HCT116 (cell line): Measurements from ENCODE around the gene GRK6. TPM values are rescaled to one million over a fixed set of nuclear protein-coding genes. Genes with fewer than 3 reads are reported as not detected.

Source experiments
- ATAC-seq: fragments of 200-7000 bp; cut with Tn5 transposase; 2 replicates; pipeline ENCODE4 v1.9.1; 2020; ENCODE audit warnings: mild to moderate bottlenecking, moderate library complexity
- BruUV-seq: library from RNA; stranded (reverse); fragments of 400-500 nt; replicated peaks from 2 replicates; lab custom pipeline; 2021; lab: Mats Ljungman, UMichigan
- CTCF ChIA-PET: fragments of 300-600 bp; sonication (Branson Sonifier 250); formaldehyde crosslinking; loops from one replicate; lab custom pipeline; 2021; ENCODE audit warnings: antibody characterized with exemption; lab: Charles Lee
- POLR2A ChIA-PET: fragments of 300-600, 350-600 bp; sonication (Branson Sonifier 250); formaldehyde crosslinking; loops from one replicate; lab custom pipeline; 2021; ENCODE audit warnings: antibody characterized with exemption; lab: Charles Lee
- RAD21 ChIA-PET, 2 experiments: fragments of 300-600 bp; sonication (Branson Sonifier 250); formaldehyde crosslinking; loops; one replicate each; lab custom pipeline; 2023; ENCODE audit warnings: low total read pairs in 2 of 2; ENCODE audit not compliant: uncharacterized antibody in 2 of 2, unreplicated experiment in 2 of 2, low non-redundant PET in 1 of 2; lab: Charles Lee
- DNase-seq: peaks from one replicate; pipeline ENCODE4 v3.0.0-alpha.2; 2010; ENCODE audit warnings: low read depth, low spot score
- H2AFZ ChIP-seq: fragments of 200-600 bp; shearing (Covaris generic), sonication (generic); 2 replicates; pipeline ENCODE4 v1.6.1; 2017; ENCODE audit warnings: low read depth, mixed run types, mixed read lengths, antibody characterized with exemption, low read length; ENCODE audit not compliant: poor library complexity, severe bottlenecking
- H3K27ac ChIP-seq: 2 replicates; pipeline ENCODE4 v1.5.1; 2012; ENCODE audit warnings: low read depth, low read length
- H3K27me3 ChIP-seq: fragments of 200-600 bp; sonication (generic); 2 replicates; pipeline ENCODE4 v1.6.1; 2016; ENCODE audit warnings: mixed run types, low read length, mixed read lengths; ENCODE audit not compliant: insufficient read depth
- H3K36me3 ChIP-seq, 2 experiments: fragments of 200-500 bp in 1 of 2; fragments of 200-600 bp in 1 of 2; sonication (Bioruptor generic) in 1 of 2; sonication (generic) in 1 of 2; 2 replicates each; pipeline versions ENCODE4 v1.5.1 to v1.6.1; 2014 to 2016; ENCODE audit warnings: low read length in 2 of 2, inconsistent platforms in 1 of 2, mixed read lengths in 1 of 2, mixed run types in 1 of 2; ENCODE audit not compliant: insufficient read depth in 2 of 2, control insufficient read depth in 1 of 2
- H3K4me1 ChIP-seq, 2 experiments: fragments of 200-600 bp in 1 of 2; sonication (generic) in 1 of 2; 2 replicates each; pipeline versions ENCODE4 v1.5.1 to v1.6.1; 2012 to 2017; ENCODE audit warnings: low read length in 2 of 2, inconsistent platforms in 1 of 2, mild to moderate bottlenecking in 1 of 2, mixed read lengths in 1 of 2, mixed run types in 1 of 2, moderate library complexity in 1 of 2; ENCODE audit not compliant: insufficient read depth in 2 of 2, control insufficient read depth in 1 of 2
- H3K4me2 ChIP-seq: fragments of 200-600 bp; sonication (generic); 2 replicates; pipeline ENCODE4 v1.6.1; 2017; ENCODE audit warnings: mixed run types, low read length, mixed read lengths
- H3K4me3 ChIP-seq, 2 experiments: fragments of 200-600 bp in 1 of 2; sonication (generic) in 1 of 2; replicated peaks in 1 of 2; 2 replicates each; pipeline ENCODE4 v1.5.1; 2011 to 2016; ENCODE audit warnings: low read length in 2 of 2, control low read depth in 1 of 2, low read depth in 1 of 2, mild to moderate bottlenecking in 1 of 2, mixed read lengths in 1 of 2, mixed run types in 1 of 2
- H3K79me2 ChIP-seq: fragments of 200-600 bp; sonication (generic); 2 replicates; pipeline ENCODE4 v1.6.1; 2017; ENCODE audit warnings: mild to moderate bottlenecking, mixed run types, low read length, moderate library complexity, mixed read lengths; ENCODE audit not compliant: insufficient read depth
- H3K9ac ChIP-seq: fragments of 200-600 bp; sonication (generic); 2 replicates; pipeline ENCODE4 v1.6.1; 2016; ENCODE audit warnings: low read length, mixed read lengths
- H3K9me2 ChIP-seq: fragments of 200-600 bp; sonication (generic), shearing (Covaris generic); 2 replicates; pipeline ENCODE4 v1.6.1; 2017; ENCODE audit warnings: mixed run types, mild to moderate bottlenecking, moderate library complexity; ENCODE audit not compliant: insufficient read depth
- H3K9me3 ChIP-seq, 2 experiments: fragments of 200-500 bp in 1 of 2; fragments of 200-600 bp in 1 of 2; sonication (Bioruptor generic) in 1 of 2; sonication (generic) in 1 of 2; 2 replicates each; pipeline ENCODE4 v1.6.1; 2014 to 2017; ENCODE audit warnings: low read length in 2 of 2, mixed read lengths in 2 of 2, inconsistent platforms in 1 of 2, low read depth in 1 of 2, mild to moderate bottlenecking in 1 of 2, mixed run types in 1 of 2, moderate library complexity in 1 of 2; ENCODE audit not compliant: control insufficient read depth in 1 of 2, insufficient read depth in 1 of 2
- H4K20me1 ChIP-seq: fragments of 200-600 bp; sonication (generic), shearing (Covaris generic); 2 replicates; pipeline ENCODE4 v1.6.1; 2017; ENCODE audit warnings: mixed run types, mild to moderate bottlenecking, moderate library complexity; ENCODE audit not compliant: insufficient read depth
- CBX3 ChIP-seq: IDR thresholded peaks from 2 replicates; pipeline ENCODE4 v1.6.1; 2012; ENCODE audit warnings: low read depth
- CEBPB ChIP-seq: IDR thresholded peaks from 2 replicates; pipeline ENCODE4 v1.6.1; 2012; ENCODE audit warnings: low read depth
- EGR1 ChIP-seq: IDR thresholded peaks from 2 replicates; pipeline ENCODE4 v1.6.1; 2012; ENCODE audit warnings: low read depth
- ELF1 ChIP-seq: IDR thresholded peaks from 2 replicates; pipeline ENCODE4 v1.6.1; 2012; ENCODE audit warnings: low read depth, borderline replicate concordance
- EZH2phosphoT487 ChIP-seq: fragments of 200-600 bp; IDR thresholded peaks from 2 replicates; pipeline ENCODE4 v1.6.1; 2018; ENCODE audit warnings: antibody characterized with exemption, borderline replicate concordance
- FOSL1 ChIP-seq: IDR thresholded peaks from 2 replicates; pipeline ENCODE4 v1.6.1; 2012; ENCODE audit warnings: low read depth
- POLR2A ChIP-seq: IDR thresholded peaks from 2 replicates; pipeline ENCODE4 v1.7.0; 2011; ENCODE audit warnings: borderline replicate concordance; ENCODE audit not compliant: insufficient read depth, insufficient read length; ENCODE audit errors: extremely low read depth
- POLR2AphosphoS5 ChIP-seq: IDR thresholded peaks from 2 replicates; pipeline ENCODE4 v1.6.1; 2011; ENCODE audit warnings: mild to moderate bottlenecking, low read depth, low read length, moderate library complexity
- SP1 ChIP-seq: IDR thresholded peaks from 2 replicates; pipeline ENCODE4 v1.6.1; 2012; ENCODE audit warnings: low read depth
- SRF ChIP-seq: IDR thresholded peaks from 2 replicates; pipeline ENCODE4 v1.6.1; 2012; ENCODE audit warnings: low read depth
- YY1 ChIP-seq: IDR thresholded peaks from 2 replicates; pipeline ENCODE4 v1.6.1; 2011; ENCODE audit warnings: low read length, low read depth, moderate library complexity, mild to moderate bottlenecking; ENCODE audit not compliant: insufficient replicate concordance; ENCODE audit errors: extremely low read depth
- ZFX ChIP-seq: fragments of 450-650 bp; IDR thresholded peaks from 2 replicates; pipeline ENCODE4 v1.6.1; 2017
- intact Hi-C: fragments of 100-400 bp; cut with micrococcal nuclease; formaldehyde crosslinking; loops from 2 replicates; pipeline ENCODE4 v1.10.0; 2022
- total RNA-seq: library from RNA; stranded (reverse); gene quantifications from one replicate; pipeline ENCODE4 v1.2.1, GENCODE V29; 2021; ENCODE audit not compliant: unreplicated experiment
- TF ChIP-seq, protein P1 (sequence below): IDR thresholded peaks from 2 replicates; pipeline ENCODE4 v1.6.1; 2012; ENCODE audit warnings: low read depth
- TF ChIP-seq, protein P2 (sequence below): IDR thresholded peaks from 2 replicates; pipeline ENCODE4 v1.6.1; 2012
- TF ChIP-seq, protein P3 (sequence below): IDR thresholded peaks from 2 replicates; pipeline ENCODE4 v1.6.1; 2012
- TF ChIP-seq, protein P4 (sequence below): IDR thresholded peaks from 2 replicates; pipeline ENCODE4 v1.6.1; 2011; ENCODE audit warnings: mild to moderate bottlenecking, low read length, moderate library complexity; ENCODE audit not compliant: insufficient replicate concordance; ENCODE audit errors: extremely low read depth

GRK6 gene
- total RNA-seq, 1 experiment from 2014 or later: 89.3 TPM

DNA sequence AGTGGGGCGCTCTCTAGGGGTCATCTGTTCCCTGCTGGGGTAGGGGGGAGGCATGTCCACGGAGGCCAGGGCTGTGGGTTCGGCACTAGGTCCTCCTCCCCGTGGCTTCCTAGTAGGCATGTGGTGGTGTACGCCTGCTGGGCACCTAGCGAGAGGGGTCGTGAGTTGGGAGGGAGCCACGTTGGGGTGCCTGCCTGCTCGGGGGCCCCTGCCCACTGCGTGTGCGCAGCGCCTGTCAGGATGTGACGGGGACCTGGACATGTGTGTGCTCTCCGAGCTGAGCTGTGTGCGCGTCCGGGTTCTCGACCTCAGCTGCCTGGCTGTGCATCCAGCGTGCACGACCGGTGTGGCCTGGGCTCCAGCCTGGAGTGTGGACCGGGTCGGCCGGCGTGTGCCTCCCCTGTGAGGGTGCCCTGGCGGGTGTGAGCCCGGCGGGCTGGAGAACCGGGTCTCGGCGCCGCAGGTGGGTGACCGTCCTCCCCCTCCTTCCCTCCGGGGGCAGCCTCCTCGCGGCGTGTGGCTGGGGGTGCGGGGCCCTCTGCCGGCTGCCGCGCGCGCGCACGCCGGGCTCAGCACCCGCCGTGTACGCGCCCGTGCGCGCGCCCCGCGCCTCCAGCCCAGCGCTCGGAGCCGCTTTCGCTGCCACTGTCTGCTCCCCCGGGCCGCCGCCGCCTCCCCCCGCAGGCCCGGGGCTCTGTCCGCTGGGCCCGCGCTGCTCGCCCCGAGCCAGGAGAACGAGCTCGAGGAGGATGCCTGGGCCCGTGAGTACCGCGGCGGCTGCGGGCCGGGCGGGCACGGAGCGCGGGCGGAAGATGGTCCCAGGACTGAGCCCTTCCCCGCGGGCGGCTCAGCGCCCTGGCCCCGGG, 20.0 kb downstream of the GRK6 start, which contains the start of gene PRR7 (continued):
- TF ChIP-seq, protein P1, sequence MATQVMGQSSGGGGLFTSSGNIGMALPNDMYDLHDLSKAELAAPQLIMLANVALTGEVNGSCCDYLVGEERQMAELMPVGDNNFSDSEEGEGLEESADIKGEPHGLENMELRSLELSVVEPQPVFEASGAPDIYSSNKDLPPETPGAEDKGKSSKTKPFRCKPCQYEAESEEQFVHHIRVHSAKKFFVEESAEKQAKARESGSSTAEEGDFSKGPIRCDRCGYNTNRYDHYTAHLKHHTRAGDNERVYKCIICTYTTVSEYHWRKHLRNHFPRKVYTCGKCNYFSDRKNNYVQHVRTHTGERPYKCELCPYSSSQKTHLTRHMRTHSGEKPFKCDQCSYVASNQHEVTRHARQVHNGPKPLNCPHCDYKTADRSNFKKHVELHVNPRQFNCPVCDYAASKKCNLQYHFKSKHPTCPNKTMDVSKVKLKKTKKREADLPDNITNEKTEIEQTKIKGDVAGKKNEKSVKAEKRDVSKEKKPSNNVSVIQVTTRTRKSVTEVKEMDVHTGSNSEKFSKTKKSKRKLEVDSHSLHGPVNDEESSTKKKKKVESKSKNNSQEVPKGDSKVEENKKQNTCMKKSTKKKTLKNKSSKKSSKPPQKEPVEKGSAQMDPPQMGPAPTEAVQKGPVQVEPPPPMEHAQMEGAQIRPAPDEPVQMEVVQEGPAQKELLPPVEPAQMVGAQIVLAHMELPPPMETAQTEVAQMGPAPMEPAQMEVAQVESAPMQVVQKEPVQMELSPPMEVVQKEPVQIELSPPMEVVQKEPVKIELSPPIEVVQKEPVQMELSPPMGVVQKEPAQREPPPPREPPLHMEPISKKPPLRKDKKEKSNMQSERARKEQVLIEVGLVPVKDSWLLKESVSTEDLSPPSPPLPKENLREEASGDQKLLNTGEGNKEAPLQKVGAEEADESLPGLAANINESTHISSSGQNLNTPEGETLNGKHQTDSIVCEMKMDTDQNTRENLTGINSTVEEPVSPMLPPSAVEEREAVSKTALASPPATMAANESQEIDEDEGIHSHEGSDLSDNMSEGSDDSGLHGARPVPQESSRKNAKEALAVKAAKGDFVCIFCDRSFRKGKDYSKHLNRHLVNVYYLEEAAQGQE: no peak
- TF ChIP-seq YY1: no peak
- TF ChIP-seq ZFX: peak; percentile 50; the same call in 1 of the 2 replicates
- TF ChIP-seq FOSL1: no peak

DNA sequence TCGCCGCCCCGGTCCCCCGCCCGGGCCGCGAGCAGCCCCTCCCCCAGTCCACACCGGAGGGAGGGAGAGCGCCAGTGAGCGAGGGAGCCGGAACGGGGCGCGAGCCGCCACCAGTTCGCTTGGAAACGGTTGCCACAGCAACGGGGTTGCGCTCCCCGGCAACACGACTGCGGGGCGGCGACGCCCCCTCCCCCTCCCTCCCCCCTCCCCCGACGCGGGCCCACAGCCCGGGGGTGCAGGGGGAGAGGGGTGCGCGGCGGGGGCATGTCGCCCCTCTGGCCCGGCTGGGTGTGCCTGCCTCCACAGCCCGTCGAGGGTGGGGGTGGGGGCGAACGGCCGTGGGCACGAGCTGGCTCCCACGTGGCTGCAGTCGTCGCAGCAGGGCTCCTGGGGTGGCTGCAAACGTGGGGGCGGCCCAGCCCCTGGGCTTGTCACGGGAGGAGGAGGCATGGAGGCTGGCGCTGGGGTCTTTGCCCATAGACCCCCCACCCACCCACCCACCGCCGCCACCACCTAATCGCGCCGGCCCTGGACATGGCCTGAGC, 20.7 kb downstream of the GRK6 start:
- ATAC-seq (peak; percentile 35), DNase-seq (no peak)
- Histone ChIP-seq H3K9me2 (no peaks in the 10 kb centered on the region), H3K79me2 (peaks cover 71% of the 10 kb centered on the region), H3K36me3 (peaks cover 0 to 17% of the 10 kb centered on the region in 2 experiments; a peak in 2 of 4 replicates), H2AFZ (no peak overlapping the region), H3K4me3 (peak overlapping the region; percentile 55 to 86), H3K27me3 (no peaks in the 10 kb centered on the region), H3K9me3 (no peaks in the 10 kb centered on the region), H3K4me2 (peak overlapping the region; percentile 99), H3K27ac (peak overlapping the region; percentile 95), H4K20me1 (peaks cover 3% of the 10 kb centered on the region; the same call in 1 of the 2 replicates), H3K9ac (peak overlapping the region; percentile 99), H3K4me1 (peaks cover 12 to 59% of the 10 kb centered on the region in 2 experiments)
- intact Hi-C loops: no loop called here
- no TSS peak for BruUV-seq
- ChIA-PET POLR2A (interaction anchor here (0.7 to 2.2 kb wide), 7 partner anchors 8 to 57 kb away, joined by 3 to 9 read pairs (median 5); partner anchors contain the start of gene PDLIM7), RAD21 (interaction anchor here in 1 of 2 experiments (1.2 kb wide), 2 partner anchors 45 to 76 kb away, joined by 3 to 4 read pairs; no protein-coding TSS in a partner anchor), CTCF (interaction anchor here (1.4 to 6.3 kb wide), 6 partner anchors 8 to 57 kb away, joined by 3 to 53 read pairs (median 12); partner anchors contain the start of gene PDLIM7)
- TF ChIP-seq YY1 (no peak), SRF (no peak), EGR1 (no peak), ELF1 (no peak), POLR2AphosphoS5 (no peak), POLR2A (no peak), CEBPB (no peak), SP1 (no peak), EZH2phosphoT487 (no peak), FOSL1 (no peak), CBX3 (no peak)
- TF ChIP-seq, protein P2, sequence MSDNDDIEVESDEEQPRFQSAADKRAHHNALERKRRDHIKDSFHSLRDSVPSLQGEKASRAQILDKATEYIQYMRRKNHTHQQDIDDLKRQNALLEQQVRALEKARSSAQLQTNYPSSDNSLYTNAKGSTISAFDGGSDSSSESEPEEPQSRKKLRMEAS: no peak
- TF ChIP-seq, protein P3, sequence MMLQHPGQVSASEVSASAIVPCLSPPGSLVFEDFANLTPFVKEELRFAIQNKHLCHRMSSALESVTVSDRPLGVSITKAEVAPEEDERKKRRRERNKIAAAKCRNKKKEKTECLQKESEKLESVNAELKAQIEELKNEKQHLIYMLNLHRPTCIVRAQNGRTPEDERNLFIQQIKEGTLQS: no peak
- TF ChIP-seq, protein P4, sequence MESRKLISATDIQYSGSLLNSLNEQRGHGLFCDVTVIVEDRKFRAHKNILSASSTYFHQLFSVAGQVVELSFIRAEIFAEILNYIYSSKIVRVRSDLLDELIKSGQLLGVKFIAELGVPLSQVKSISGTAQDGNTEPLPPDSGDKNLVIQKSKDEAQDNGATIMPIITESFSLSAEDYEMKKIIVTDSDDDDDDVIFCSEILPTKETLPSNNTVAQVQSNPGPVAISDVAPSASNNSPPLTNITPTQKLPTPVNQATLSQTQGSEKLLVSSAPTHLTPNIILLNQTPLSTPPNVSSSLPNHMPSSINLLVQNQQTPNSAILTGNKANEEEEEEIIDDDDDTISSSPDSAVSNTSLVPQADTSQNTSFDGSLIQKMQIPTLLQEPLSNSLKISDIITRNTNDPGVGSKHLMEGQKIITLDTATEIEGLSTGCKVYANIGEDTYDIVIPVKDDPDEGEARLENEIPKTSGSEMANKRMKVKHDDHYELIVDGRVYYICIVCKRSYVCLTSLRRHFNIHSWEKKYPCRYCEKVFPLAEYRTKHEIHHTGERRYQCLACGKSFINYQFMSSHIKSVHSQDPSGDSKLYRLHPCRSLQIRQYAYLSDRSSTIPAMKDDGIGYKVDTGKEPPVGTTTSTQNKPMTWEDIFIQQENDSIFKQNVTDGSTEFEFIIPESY: no peak
